GM12892 (cell line): ENCODE results near the gene NRXN3.

Experiments
- POLR2A ChIP-seq: IDR thresholded peaks from 2 replicates; pipeline ENCODE4 v1.6.1; 2011; ENCODE audit warnings: low read depth, low read length, control low read depth
- POLR2AphosphoS5 ChIP-seq: IDR thresholded peaks from 2 replicates; pipeline ENCODE4 v1.6.1; 2011; ENCODE audit warnings: low read depth, low read length, control low read depth
- TAF1 ChIP-seq: IDR thresholded peaks from 2 replicates; pipeline ENCODE4 v1.6.1; 2011; ENCODE audit warnings: low read depth, mild to moderate bottlenecking, control low read depth, low read length, borderline replicate concordance

DNA sequence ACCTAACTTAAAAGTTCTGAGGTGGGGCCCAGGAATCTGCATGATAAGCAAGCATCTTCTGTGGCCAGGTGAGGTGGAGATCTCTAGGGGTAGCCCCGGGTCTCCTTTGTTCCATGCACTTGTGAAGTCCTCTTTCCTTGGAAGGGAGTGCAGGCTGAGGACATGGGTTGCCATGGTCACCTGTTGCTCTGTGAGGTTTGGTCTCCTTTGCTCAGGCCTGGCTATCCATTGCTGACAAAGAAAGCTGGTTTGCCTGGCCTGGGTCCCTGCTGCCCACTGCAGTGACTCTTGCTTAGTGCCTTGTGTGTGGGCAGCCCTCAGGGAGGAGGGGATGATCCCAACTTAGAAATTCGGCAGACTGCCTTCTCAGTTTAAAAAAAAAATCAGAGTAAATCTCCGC lies 11.1 kb downstream of the NRXN3 start:
- TF ChIP-seq TAF1 (no peak), POLR2A (no peak), POLR2AphosphoS5 (no peak)
